Aorta (tissue), 5 donors: ENCODE results near the gene MMD. TPM values are rescaled to one million over a fixed set of nuclear protein-coding genes. Genes with fewer than 3 reads are reported as not detected.

Source experiments
- ATAC-seq: fragments of 200-7000 bp; cut with Tn5 transposase; one replicate; pipeline ENCODE4 v1.9.1; 2022; ENCODE audit warnings: moderate library complexity; ENCODE audit not compliant: low FRiP score
- DNase-seq, 2 donors: peaks; one replicate each; pipeline ENCODE4 v3.0.0-alpha.2; 2020
- H3K27ac ChIP-seq, 2 donors: one replicate each; pipeline ENCODE4 v1.5.1; 2013; ENCODE audit warnings: low read length in 2 of 2, mild to moderate bottlenecking in 2 of 2, moderate library complexity in 2 of 2, control low read depth in 1 of 2, inconsistent platforms in 1 of 2, low read depth in 1 of 2
- H3K27me3 ChIP-seq, 2 donors: one replicate each; pipeline ENCODE4 v1.6.1; 2013; ENCODE audit warnings: control low read depth in 1 of 2, low read length in 1 of 2, mild to moderate bottlenecking in 1 of 2, moderate library complexity in 1 of 2; ENCODE audit not compliant: insufficient read depth in 2 of 2, control insufficient read depth in 1 of 2
- H3K36me3 ChIP-seq, 2 donors: one replicate each; pipeline ENCODE4 v1.6.1; 2013; ENCODE audit warnings: control low read depth in 1 of 2, low read length in 1 of 2, mild to moderate bottlenecking in 1 of 2; ENCODE audit not compliant: insufficient read depth in 2 of 2, control insufficient read depth in 1 of 2
- H3K4me1 ChIP-seq, 2 donors: one replicate each; pipeline ENCODE4 v1.6.1; 2013; ENCODE audit warnings: low read length in 2 of 2, control low read depth in 1 of 2, mild to moderate bottlenecking in 1 of 2, moderate library complexity in 1 of 2; ENCODE audit not compliant: insufficient read depth in 2 of 2, control insufficient read depth in 1 of 2
- H3K4me3 ChIP-seq, 2 donors: one replicate each; pipeline ENCODE4 v1.5.1; 2013; ENCODE audit warnings: low read length in 2 of 2, control low read depth in 1 of 2, mild to moderate bottlenecking in 1 of 2
- H3K9me3 ChIP-seq: one replicate; pipeline ENCODE4 v1.6.1; 2013; ENCODE audit warnings: mild to moderate bottlenecking, low read length; ENCODE audit not compliant: control insufficient read depth
- WGBS, 2 donors: extraction: QIAGEN DNeasy Blood & Tissue Kit; methylation state at CpG; one replicate each; pipeline ENCODE4 v1.1.7; 2013; 5-methylcytosine and 5-hydroxymethylcytosine counted together
- intact Hi-C, 2 donors: fragments of 100-400 bp; cut with DNase I; formaldehyde crosslinking; loops; one replicate each; pipeline versions ENCODE4 v1.14.2 to v1.15.0; 2022
- polyA plus RNA-seq, 2 donors: library from polyadenylated mRNA; stranded (reverse); fragments of 200-250 nt; gene quantifications; one replicate each; pipeline ENCODE4 v1.2.3, GENCODE V29; 2013
- total RNA-seq, 2 donors: library from RNA; stranded (reverse); fragmentation: NEBNext Ultra II Directional; extraction: Animal tissue kit (Norgen Biotek cat#: 25700); gene quantifications; one replicate each; pipeline ENCODE4 v1.2.1, GENCODE V29; 2021
- donor health status: healthy with polysubstance abuse.
- donor health status: Bipolar disorder and iron deficiency.
- donor health status: DM: no; HTN: no; CAD: no.
- donor health status: DM: no; HTN: no; CAD: no.
- donor health status: DM: yes; HTN: yes; CAD: no.

The MMD gene
- total and polyA plus RNA-seq, 4 donors, result 3.3 to 13.9 (median 11.1) TPM

DNA sequence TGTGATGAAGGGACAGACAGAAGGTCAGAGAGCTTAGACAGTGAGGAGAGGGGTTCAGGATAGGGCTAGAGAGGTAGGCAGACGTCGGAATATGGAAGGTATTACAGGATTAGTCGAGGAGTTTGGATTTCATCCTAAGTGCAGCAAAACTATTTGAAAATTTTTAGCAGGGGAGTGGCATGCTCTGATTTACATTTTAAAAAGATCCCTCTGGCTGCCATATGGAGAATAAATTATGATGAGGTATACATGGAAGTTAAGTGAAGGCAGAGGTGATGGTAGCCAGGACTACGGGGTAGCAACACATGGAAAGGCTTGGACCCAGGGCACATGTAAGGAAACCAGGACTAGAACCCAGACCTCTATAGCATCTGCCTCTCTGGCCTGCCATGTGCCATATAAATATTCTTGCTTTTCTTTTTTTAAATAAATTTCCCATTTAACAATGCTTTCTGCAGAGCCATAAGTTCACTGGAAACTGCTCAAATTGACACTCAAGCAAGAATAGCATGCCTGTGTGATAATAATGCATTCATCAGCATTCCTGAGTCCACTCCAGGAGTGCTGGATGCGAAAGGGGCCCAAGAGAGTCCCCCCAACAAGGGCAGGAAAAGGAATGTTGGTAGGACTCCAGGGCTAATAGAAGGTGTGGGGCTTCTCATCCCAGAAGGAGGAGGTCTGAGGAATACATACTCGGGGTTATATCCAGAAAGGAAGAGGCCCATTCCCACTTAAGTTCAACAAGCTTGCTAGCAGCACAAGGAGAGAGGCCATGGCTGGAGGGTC is 78.6 kb downstream of the MMD start:
- DNase-seq (no peak), ATAC-seq (no peak)
- Histone ChIP-seq H3K27me3 (no peaks in the 10 kb centered on the region), H3K9me3 (peaks cover 1% of the 10 kb centered on the region), H3K36me3 (no peaks in the 10 kb centered on the region), H3K4me3 (no peak overlapping the region), H3K4me1 (no peaks in the 10 kb centered on the region), H3K27ac (no peak overlapping the region)
- 84 to 90% methylated on average over 6 of the region's 6 CpGs for WGBS, 2 donors
- intact Hi-C loops, result loop anchor here in 1 of 2 donors (10.0 kb wide), 1 partner anchor 288 kb away; no protein-coding TSS in a partner anchor

Other genes starting within 250 kb of the MMD start
- gene HLF, start 156.9 kb downstream of the MMD start, total RNA-seq, result 10 to 100 TPM in 1 of 2 donors, 1 to 10 TPM in 1; 5.8 to 12.4 TPM
- gene HLF, start 156.9 kb downstream of the MMD start, polyA plus RNA-seq, result 10 to 100 TPM in 1 of 2 donors, 1 to 10 TPM in 1; 2.0 to 11.8 TPM
- not detected for gene SMIM36, start 89.6 kb upstream of the MMD start, total RNA-seq
- gene SMIM36, start 89.6 kb upstream of the MMD start, polyA plus RNA-seq, result not detected